Smooth muscle cell (in vitro differentiated cells): ENCODE data around the gene GNAI1. TPM values are rescaled to one million over a fixed set of nuclear protein-coding genes. Genes with fewer than 3 reads are reported as not detected.

Experiments used
- DNase-seq: peaks from one replicate; lab custom pipeline; 2025; ENCODE audit not compliant: unreplicated experiment; lab: John Stamatoyannopoulos, UW
- H2AFZ ChIP-seq: fragments of 200-600 bp; sonication (generic); 2 replicates; pipeline ENCODE4 v1.6.0; 2016; ENCODE audit warnings: antibody characterized with exemption, low read depth, mild to moderate bottlenecking
- H3F3A ChIP-seq: fragments of 200-600 bp; sonication (generic); 2 replicates; pipeline ENCODE4 v1.6.0; 2017; ENCODE audit warnings: antibody characterized with exemption, low read depth
- H3K27ac ChIP-seq: fragments of 200-600 bp; sonication (generic); 2 replicates; pipeline ENCODE4 v1.5.1; 2016; ENCODE audit warnings: low read depth, mild to moderate bottlenecking
- H3K27me3 ChIP-seq: fragments of 200-600 bp; sonication (generic); 2 replicates; pipeline ENCODE4 v1.6.1; 2016; ENCODE audit warnings: low read depth, mild to moderate bottlenecking
- H3K36me3 ChIP-seq: fragments of 200-600 bp; sonication (generic); 2 replicates; pipeline ENCODE4 v1.5.1; 2016; ENCODE audit warnings: low read depth
- H3K4me1 ChIP-seq: fragments of 200-600 bp; sonication (generic); 2 replicates; pipeline ENCODE4 v1.5.1; 2016; ENCODE audit warnings: low read depth
- H3K4me2 ChIP-seq: fragments of 200-600 bp; sonication (generic); 2 replicates; pipeline ENCODE4 v1.6.0; 2016; ENCODE audit warnings: mild to moderate bottlenecking
- H3K4me3 ChIP-seq: fragments of 200-600 bp; sonication (generic); 2 replicates; pipeline ENCODE4 v1.5.1; 2016; ENCODE audit warnings: mild to moderate bottlenecking
- H3K79me2 ChIP-seq: fragments of 200-600 bp; sonication (generic); 2 replicates; pipeline ENCODE4 v1.6.0; 2016; ENCODE audit warnings: low read depth, mild to moderate bottlenecking
- H3K9ac ChIP-seq: fragments of 200-600 bp; sonication (generic); 2 replicates; pipeline ENCODE4 v1.6.0; 2016; ENCODE audit warnings: low read depth
- H3K9me3 ChIP-seq: fragments of 200-600 bp; sonication (generic); replicated peaks from 2 replicates; pipeline ENCODE4 v1.5.1; 2016; ENCODE audit warnings: low read depth
- H4K20me1 ChIP-seq: fragments of 200-600 bp; sonication (generic); 2 replicates; pipeline ENCODE4 v1.6.0; 2016; ENCODE audit warnings: low read depth
- WGBS: methylation state at CpG from one replicate; pipeline ENCODE4 v1.1.7; 2016; ENCODE audit warnings: low lambda C conversion rate; 5-methylcytosine and 5-hydroxymethylcytosine counted together
- polyA plus RNA-seq: library from polyadenylated mRNA; unstranded; fragments of >200 nt; fragmentation: Nextera tagmentation; extraction: Ambion mirVana; gene quantifications from 2 replicates; pipeline ENCODE4 v1.2.1, GENCODE V29; 2016
- total RNA-seq: library from RNA; depleted of rRNA; stranded (reverse); fragments of >200 nt; gene quantifications from 2 replicates; pipeline ENCODE4 v1.2.3, GENCODE V29; 2014
- TF ChIP-seq, protein P1 (sequence below): fragments of 200-600 bp; sonication (generic); IDR thresholded peaks from 2 replicates; pipeline ENCODE4 v1.5.1; 2017; ENCODE audit warnings: borderline replicate concordance, mild to moderate bottlenecking, antibody characterized with exemption; ENCODE audit not compliant: insufficient read depth, poor library complexity, severe bottlenecking

The GNAI1 gene
- total and polyA plus RNA-seq, 2 experiments from 2014 or later, result 204 to 223 TPM

DNA sequence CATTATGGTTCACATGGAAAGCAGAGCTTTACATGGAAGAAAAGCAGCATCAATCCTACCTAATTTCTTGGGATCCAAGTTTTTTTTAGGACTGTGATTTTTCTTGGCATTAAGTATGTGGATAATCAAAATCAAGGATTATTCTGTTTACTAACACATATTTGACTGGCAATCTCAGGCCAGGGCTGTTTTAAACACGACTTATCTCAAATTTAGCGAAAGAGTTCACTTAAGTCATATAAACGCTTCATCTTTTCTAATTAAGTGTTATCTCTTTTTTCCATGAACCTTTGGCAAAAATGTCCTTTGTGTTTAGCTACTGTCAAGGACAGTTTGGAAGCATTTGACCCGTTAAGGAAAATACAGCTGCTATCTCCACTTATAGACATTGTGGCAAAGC lies 92.0 kb downstream of the GNAI1 start:
- Histone ChIP-seq H3K4me3 (no peak overlapping the region), H3F3A (peaks cover 7% of the 10 kb centered on the region), H3K9ac (no peak overlapping the region), H3K9me3 (no peaks in the 10 kb centered on the region), H4K20me1 (no peaks in the 10 kb centered on the region), H3K4me1 (peaks cover 23% of the 10 kb centered on the region), H2AFZ (no peak overlapping the region), H3K27ac (peak overlapping the region; percentile 3), H3K36me3 (no peaks in the 10 kb centered on the region), H3K27me3 (no peaks in the 10 kb centered on the region), H3K4me2 (no peak overlapping the region), H3K79me2 (no peaks in the 10 kb centered on the region)
- DNase-seq, result no peak
- 50% methylated on average over 4 of the region's 4 CpGs for WGBS
- TF ChIP-seq, protein P1, sequence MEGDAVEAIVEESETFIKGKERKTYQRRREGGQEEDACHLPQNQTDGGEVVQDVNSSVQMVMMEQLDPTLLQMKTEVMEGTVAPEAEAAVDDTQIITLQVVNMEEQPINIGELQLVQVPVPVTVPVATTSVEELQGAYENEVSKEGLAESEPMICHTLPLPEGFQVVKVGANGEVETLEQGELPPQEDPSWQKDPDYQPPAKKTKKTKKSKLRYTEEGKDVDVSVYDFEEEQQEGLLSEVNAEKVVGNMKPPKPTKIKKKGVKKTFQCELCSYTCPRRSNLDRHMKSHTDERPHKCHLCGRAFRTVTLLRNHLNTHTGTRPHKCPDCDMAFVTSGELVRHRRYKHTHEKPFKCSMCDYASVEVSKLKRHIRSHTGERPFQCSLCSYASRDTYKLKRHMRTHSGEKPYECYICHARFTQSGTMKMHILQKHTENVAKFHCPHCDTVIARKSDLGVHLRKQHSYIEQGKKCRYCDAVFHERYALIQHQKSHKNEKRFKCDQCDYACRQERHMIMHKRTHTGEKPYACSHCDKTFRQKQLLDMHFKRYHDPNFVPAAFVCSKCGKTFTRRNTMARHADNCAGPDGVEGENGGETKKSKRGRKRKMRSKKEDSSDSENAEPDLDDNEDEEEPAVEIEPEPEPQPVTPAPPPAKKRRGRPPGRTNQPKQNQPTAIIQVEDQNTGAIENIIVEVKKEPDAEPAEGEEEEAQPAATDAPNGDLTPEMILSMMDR, result no peak

DNA sequence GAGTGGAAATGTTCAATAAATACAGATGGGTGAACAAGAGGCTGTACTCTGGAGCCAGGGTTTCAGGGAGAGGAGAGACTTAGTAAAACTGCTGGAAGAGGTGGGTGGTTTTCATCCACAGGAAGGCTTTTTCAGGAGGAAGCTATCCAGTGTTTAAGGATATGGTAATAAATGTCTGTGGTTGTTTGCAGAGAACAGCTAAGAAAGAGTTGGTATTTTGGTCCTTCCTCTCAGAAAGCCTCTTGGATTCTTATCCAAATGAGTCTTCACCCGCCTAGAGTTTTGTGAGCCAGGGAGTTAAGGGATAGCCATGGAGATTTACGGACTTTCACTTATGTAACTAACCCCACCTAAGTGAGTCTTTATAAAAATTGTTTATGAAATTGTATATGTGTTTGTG lies 95.7 kb downstream of the GNAI1 start:
- Histone ChIP-seq H2AFZ (no peak overlapping the region), H3K27me3 (no peaks in the 10 kb centered on the region), H3K4me2 (peak overlapping the region; percentile 59), H3K79me2 (no peaks in the 10 kb centered on the region), H3K4me3 (no peak overlapping the region), H3K4me1 (peaks cover 17% of the 10 kb centered on the region), H3K36me3 (no peaks in the 10 kb centered on the region), H4K20me1 (no peaks in the 10 kb centered on the region), H3K9ac (no peak overlapping the region), H3K9me3 (no peaks in the 10 kb centered on the region), H3F3A (peaks cover 5% of the 10 kb centered on the region), H3K27ac (peak overlapping the region; percentile 59)
- TF ChIP-seq, protein P1, result no peak
- WGBS, result 20% methylated on average over 2 of the region's 2 CpGs
- DNase-seq, result no peak

DNA sequence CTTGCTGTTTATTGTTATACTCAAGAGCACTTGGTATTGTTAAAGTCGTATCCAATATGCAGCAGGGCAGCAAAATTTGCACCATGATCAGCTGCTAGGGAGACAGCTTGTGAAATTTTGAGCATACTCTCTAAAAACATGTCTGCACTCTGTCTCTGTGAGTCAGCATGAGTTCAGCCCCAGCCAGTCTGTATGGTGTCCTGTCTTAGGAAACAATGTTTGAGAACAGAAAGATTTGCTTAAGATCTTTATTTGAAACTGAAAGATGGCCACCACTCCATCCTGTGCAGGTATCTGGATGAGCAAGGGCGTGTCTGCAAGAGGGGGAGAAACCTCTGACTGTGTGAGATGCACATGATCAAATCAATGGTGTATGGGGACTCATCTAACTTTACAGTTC lies 97.1 kb downstream of the GNAI1 start:
- H3K4me1 ChIP-seq, result peaks cover 14% of the 10 kb centered on the region
- peak overlapping the region; percentile 59 for H3K27ac ChIP-seq
- H3K9ac ChIP-seq, result no peak overlapping the region
- peak overlapping the region; percentile 59 for H3K4me2 ChIP-seq
- peaks cover 3% of the 10 kb centered on the region for H3F3A ChIP-seq
- H3K36me3 ChIP-seq, result no peaks in the 10 kb centered on the region
- H3K4me3 ChIP-seq, result no peak overlapping the region
- no peaks in the 10 kb centered on the region for H3K79me2 ChIP-seq
- WGBS, result 57% methylated on average over 2 of the region's 2 CpGs
- no peaks in the 10 kb centered on the region for H4K20me1 ChIP-seq
- TF ChIP-seq, protein P1, result no peak
- H3K9me3 ChIP-seq, result no peaks in the 10 kb centered on the region
- no peak for DNase-seq
- H2AFZ ChIP-seq, result no peak overlapping the region
- no peaks in the 10 kb centered on the region for H3K27me3 ChIP-seq

DNA sequence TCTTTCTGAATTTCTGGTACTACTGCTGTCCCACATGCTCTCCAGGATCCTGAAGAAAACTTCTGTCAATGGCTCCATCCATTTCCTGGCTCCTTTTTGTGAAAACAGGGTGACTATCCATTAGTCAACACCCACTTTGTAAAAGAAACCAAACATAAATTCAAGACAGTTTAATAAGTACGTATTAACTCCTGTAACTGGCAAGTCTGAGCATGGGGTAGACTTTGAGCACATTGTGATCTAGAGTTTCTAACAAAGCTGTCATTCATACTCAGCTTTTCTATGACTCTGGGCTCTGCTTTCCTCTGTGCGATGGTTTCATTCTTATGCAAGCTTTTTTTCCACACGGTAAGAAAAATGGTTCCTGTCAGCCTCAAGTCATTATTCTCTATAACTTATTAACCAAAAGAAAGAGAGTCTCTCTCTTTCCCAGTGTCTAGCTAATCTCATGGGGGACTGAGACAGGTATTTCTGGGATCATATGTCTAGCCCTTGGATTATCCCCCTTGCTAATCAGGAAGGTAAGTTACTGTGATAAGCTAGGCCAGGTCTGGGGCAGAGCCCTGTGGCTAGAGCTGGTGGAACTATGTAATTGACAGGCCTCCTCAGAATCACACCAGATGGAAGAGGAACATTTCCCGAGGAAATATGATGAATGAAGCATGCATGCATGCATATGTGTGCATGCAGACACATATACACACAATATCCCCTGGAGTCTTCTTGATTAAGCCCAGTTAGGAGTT lies 98.5 kb downstream of the GNAI1 start:
- H3K79me2 ChIP-seq, result no peaks in the 10 kb centered on the region
- no peaks in the 10 kb centered on the region for H4K20me1 ChIP-seq
- H3K4me1 ChIP-seq, result peaks cover 14% of the 10 kb centered on the region
- H3F3A ChIP-seq, result peaks cover 3% of the 10 kb centered on the region
- DNase-seq, result no peak
- TF ChIP-seq, protein P1, result no peak
- no peak overlapping the region for H3K4me3 ChIP-seq
- H3K4me2 ChIP-seq, result no peak overlapping the region
- no peak overlapping the region for H2AFZ ChIP-seq
- H3K27me3 ChIP-seq, result no peaks in the 10 kb centered on the region
- H3K36me3 ChIP-seq, result no peaks in the 10 kb centered on the region
- H3K27ac ChIP-seq, result no peak overlapping the region
- no peak overlapping the region for H3K9ac ChIP-seq
- no peaks in the 10 kb centered on the region for H3K9me3 ChIP-seq
- 81% methylated on average over 4 of the region's 4 CpGs for WGBS
